GM12878 (cell line): ENCODE measurements around the gene THRAP3. TPM values are rescaled to one million over a fixed set of nuclear protein-coding genes. Genes with fewer than 3 reads are reported as not detected.

ENCODE experiments used
- ATAC-seq: fragments of 200-7000 bp; cut with Tn5 transposase; 3 replicates; pipeline ENCODE4 v1.9.1; 2020; ENCODE audit warnings: mild to moderate bottlenecking, moderate library complexity
- BruUV-seq: library from RNA; stranded (reverse); fragments of 400-500 nt; replicated peaks from 2 replicates; lab custom pipeline; 2021; lab: Mats Ljungman, UMichigan
- CTCF ChIA-PET: fragments of 300-600 bp; sonication (Branson Sonifier 250); formaldehyde crosslinking; extraction: SDS; loops from one replicate; lab custom pipeline; 2021; ENCODE audit warnings: inconsistent platforms; lab: Yijun Ruan, JAX
- POLR2A ChIA-PET: fragments of 350-600 bp; formaldehyde crosslinking; extraction: SDS; loops from one replicate; lab custom pipeline; 2021; ENCODE audit warnings: inconsistent platforms; lab: Charles Lee
- RAD21 ChIA-PET: fragments of 300-600 bp; sonication (Branson Sonifier 250); formaldehyde crosslinking; loops from one replicate; lab custom pipeline; 2023; ENCODE audit warnings: antibody characterized with exemption; ENCODE audit not compliant: unreplicated experiment; lab: Charles Lee
- SMC1A ChIA-PET: fragments of 300-600 bp; sonication (Branson Sonifier 250); formaldehyde crosslinking; loops from one replicate; lab custom pipeline; 2023; ENCODE audit not compliant: unreplicated experiment, uncharacterized antibody; lab: Charles Lee
- DNase-seq: peaks from one replicate; pipeline ENCODE4 v3.0.0-alpha.2; 2011; ENCODE audit warnings: low read depth, low spot score
- FAIRE-seq: peaks from 3 replicates; lab custom pipeline; 2011; peaks lifted over from hg19 to GRCh38; lab: Jason Lieb, UNC
- H2AFZ ChIP-seq: 2 replicates; pipeline ENCODE4 v1.6.0; 2011; ENCODE audit warnings: low read depth, low read length, control low read depth; ENCODE audit not compliant: control insufficient read depth
- H3K27ac ChIP-seq: 2 replicates; pipeline ENCODE4 v1.5.1; 2011; ENCODE audit warnings: control low read depth; ENCODE audit not compliant: control insufficient read depth, insufficient read depth
- H3K27me3 ChIP-seq, 2 experiments: replicated peaks in 1 of 2; 2 replicates each; pipeline versions ENCODE4 v1.6.0 to v1.6.1; 2011; ENCODE audit warnings: low read length in 1 of 2; ENCODE audit not compliant: control insufficient read depth in 2 of 2, insufficient read depth in 2 of 2
- H3K36me3 ChIP-seq, 2 experiments: 2 replicates each; pipeline ENCODE4 v1.5.1; 2011; ENCODE audit warnings: low read length in 1 of 2; ENCODE audit not compliant: control insufficient read depth in 2 of 2, insufficient read depth in 2 of 2
- H3K4me1 ChIP-seq: 2 replicates; pipeline ENCODE4 v1.6.1; 2011; ENCODE audit warnings: mild to moderate bottlenecking, low read length, moderate library complexity, mixed read lengths; ENCODE audit not compliant: control insufficient read depth, insufficient read depth
- H3K4me2 ChIP-seq: 2 replicates; pipeline ENCODE4 v1.6.0; 2011; ENCODE audit warnings: control low read depth; ENCODE audit not compliant: control insufficient read depth, insufficient read depth
- H3K4me3 ChIP-seq: fragments of 200-600 bp; sonication (generic); 2 replicates; pipeline ENCODE4 v1.5.1; 2016
- H3K79me2 ChIP-seq: 2 replicates; pipeline ENCODE4 v1.6.0; 2011; ENCODE audit warnings: low read length; ENCODE audit not compliant: control insufficient read depth, insufficient read depth
- H3K9ac ChIP-seq: 2 replicates; pipeline ENCODE4 v1.8.0; 2011; ENCODE audit warnings: low read length, control low read depth, mixed read lengths; ENCODE audit not compliant: control insufficient read depth, insufficient read depth
- H3K9me3 ChIP-seq: replicated peaks from 3 replicates; pipeline ENCODE4 v1.5.1; 2011; ENCODE audit warnings: mild to moderate bottlenecking, low read length; ENCODE audit not compliant: control insufficient read depth, insufficient read depth
- H4K20me1 ChIP-seq: 2 replicates; pipeline ENCODE4 v1.6.0; 2011; ENCODE audit not compliant: control insufficient read depth, insufficient read depth
- FOXM1 ChIP-seq: IDR thresholded peaks from 2 replicates; pipeline ENCODE4 v1.6.1; 2012; ENCODE audit warnings: low read depth, mild to moderate bottlenecking, inconsistent platforms, low read length, moderate library complexity
- NFYA ChIP-seq: IDR thresholded peaks from 2 replicates; pipeline ENCODE4 v1.6.1; 2011; ENCODE audit warnings: low read depth, mild to moderate bottlenecking, low read length, improper control_type of control experiment, borderline replicate concordance
- NR2C1 ChIP-seq: fragments of 450-650 bp; IDR thresholded peaks from 2 replicates; pipeline ENCODE4 v1.6.1; 2017; ENCODE audit warnings: antibody characterized with exemption, mild to moderate bottlenecking, moderate library complexity
- RCOR1 ChIP-seq: conservative IDR thresholded peaks from 2 replicates; pipeline ENCODE4 v1.6.1; 2012; ENCODE audit warnings: low read depth, low read length, improper control_type of control experiment
- SMAD5 ChIP-seq: IDR thresholded peaks from 2 replicates; pipeline ENCODE4 v1.6.1; 2016; ENCODE audit warnings: antibody characterized with exemption, low read depth
- SMARCA5 ChIP-seq: fragments of 450-650 bp; IDR thresholded peaks from 2 replicates; pipeline ENCODE4 v1.6.1; 2017; ENCODE audit warnings: mild to moderate bottlenecking
- SUPT20H ChIP-seq: IDR thresholded peaks from 2 replicates; pipeline ENCODE4 v1.6.1; 2011; ENCODE audit warnings: low read depth, mild to moderate bottlenecking, low read length, moderate library complexity, borderline replicate concordance; ENCODE audit not compliant: control insufficient read depth
- TAF1 ChIP-seq: IDR thresholded peaks from 2 replicates; pipeline ENCODE4 v1.6.1; 2011; ENCODE audit warnings: mild to moderate bottlenecking, low read depth, low read length, borderline replicate concordance
- TBL1XR1 ChIP-seq: IDR thresholded peaks from 2 replicates; pipeline ENCODE4 v1.6.1; 2012; ENCODE audit warnings: low read depth, low read length, improper control_type of control experiment
- TCF12 ChIP-seq: IDR thresholded peaks from 2 replicates; pipeline ENCODE4 v1.6.1; 2011; ENCODE audit warnings: low read depth, mild to moderate bottlenecking, low read length
- ZNF384 ChIP-seq: IDR thresholded peaks from 2 replicates; pipeline ENCODE4 v1.6.1; 2012; ENCODE audit warnings: low read depth, mild to moderate bottlenecking, low read length, improper control_type of control experiment, borderline replicate concordance
- WGBS: methylation state at CpG from one replicate; pipeline ENCODE4 v1.1.6; 2016; ENCODE audit warnings: low lambda C conversion rate; ENCODE audit not compliant: insufficient replicate concordance, insufficient coverage; ENCODE audit errors: missing lambda C conversion rate; 5-methylcytosine and 5-hydroxymethylcytosine counted together
- in situ Hi-C: fragments of 300-500 bp; cut with MboI; formaldehyde crosslinking; loops from 9 replicates; pipeline ENCODE4 v1.14.3; 2018; ENCODE audit warnings: mixed read lengths
- intact Hi-C: fragments of 100-400 bp; cut with micrococcal nuclease; formaldehyde crosslinking; loops from one replicate; pipeline ENCODE4 v1.14.2; 2022; ENCODE audit not compliant: unreplicated experiment
- polyA plus RNA-seq, 11 experiments: library from polyadenylated mRNA; depleted of rRNA in 4 of 11; unstranded in 6 of 11; stranded (reverse) in 5 of 11; fragments of >200 nt; fragmentation: Nextera tagmentation in 4 of 11; fragmentation: Illumina TruSeq in 1 of 11; extraction: Ambion mirVana in 4 of 11; extraction: Trizol in 1 of 11; gene quantifications; 1 replicate in 1 of 11; 2 replicates in 10 of 11; pipeline versions ENCODE4 v1.2.1 to v1.2.3, GENCODE V29; 2011 to 2016; ENCODE audit warnings: inconsistent platforms in 2 of 11, missing spikeins in 2 of 11, low read depth in 1 of 11
- total RNA-seq, 4 experiments: library from RNA; depleted of rRNA in 3 of 4; stranded (reverse); fragments of >200 nt in 3 of 4; fragmentation: Illumina TruSeq in 1 of 4; extraction: Trizol in 1 of 4; gene quantifications; 2 replicates each; pipeline versions ENCODE4 v1.2.1 to v1.2.3, GENCODE V29; 2013 to 2021

THRAP3 gene
- total and polyA plus RNA-seq, 10 of the 15 experiments (the other 5 are each of a cell fraction or from before 2014, with no cell fraction given) = 76.3 to 173 (median 136) TPM

GRCh38 chr1:36326499-36326898 is 102.3 kb downstream of the THRAP3 start:
- ChIA-PET CTCF (no interaction called here), POLR2A (no interaction called here)
- no peak for ATAC-seq
- Histone ChIP-seq H3K27me3 (no peaks in the 10 kb centered on the region), H4K20me1 (no peaks in the 10 kb centered on the region), H3K27ac (no peak overlapping the region)
- TF ChIP-seq TBL1XR1 (no peak), FOXM1 (no peak), SMAD5 (no peak), SUPT20H (no peak), SMARCA5 (no peak), NR2C1 (no peak), NFYA (no peak), ZNF384 (no peak), TAF1 (no peak), TCF12 (no peak), RCOR1 (no peak)
- TF ChIP-seq, all 136 proteins: peak for 0
- ChIA-PET SMC1A (interaction anchor here (0.6 kb wide), 1 partner anchor 93 kb away, joined by 3 read pairs; no protein-coding TSS in a partner anchor), RAD21 (no interaction called here)
- H3K4me2 ChIP-seq = no peak overlapping the region
- no peak overlapping the region for H3K9ac ChIP-seq
- no peak overlapping the region for H2AFZ ChIP-seq
- H3K79me2 ChIP-seq = no peaks in the 10 kb centered on the region
- WGBS = 48% methylated on average over 6 of the region's 6 CpGs
- no TSS peak for BruUV-seq
- H3K9me3 ChIP-seq = no peaks in the 10 kb centered on the region
- no peak for FAIRE-seq
- DNase-seq = no peak
- in situ Hi-C loops (no loop called here), intact Hi-C loops (no loop called here)
- no peak overlapping the region for H3K4me3 ChIP-seq
- no peaks in the 10 kb centered on the region for H3K36me3 ChIP-seq
- peaks cover 14% of the 10 kb centered on the region for H3K4me1 ChIP-seq
